Smooth muscle cell of bladder (primary cell): ENCODE data around the gene ZMIZ2. TPM values are rescaled to one million over a fixed set of nuclear protein-coding genes. Genes with fewer than 3 reads are reported as not detected.

Experiments
- total RNA-seq: library from RNA; depleted of rRNA; stranded (reverse); fragments of >200 nt; gene quantifications from 2 replicates; pipeline ENCODE4 v1.2.3, GENCODE V29; 2014

The ZMIZ2 gene, protein sequence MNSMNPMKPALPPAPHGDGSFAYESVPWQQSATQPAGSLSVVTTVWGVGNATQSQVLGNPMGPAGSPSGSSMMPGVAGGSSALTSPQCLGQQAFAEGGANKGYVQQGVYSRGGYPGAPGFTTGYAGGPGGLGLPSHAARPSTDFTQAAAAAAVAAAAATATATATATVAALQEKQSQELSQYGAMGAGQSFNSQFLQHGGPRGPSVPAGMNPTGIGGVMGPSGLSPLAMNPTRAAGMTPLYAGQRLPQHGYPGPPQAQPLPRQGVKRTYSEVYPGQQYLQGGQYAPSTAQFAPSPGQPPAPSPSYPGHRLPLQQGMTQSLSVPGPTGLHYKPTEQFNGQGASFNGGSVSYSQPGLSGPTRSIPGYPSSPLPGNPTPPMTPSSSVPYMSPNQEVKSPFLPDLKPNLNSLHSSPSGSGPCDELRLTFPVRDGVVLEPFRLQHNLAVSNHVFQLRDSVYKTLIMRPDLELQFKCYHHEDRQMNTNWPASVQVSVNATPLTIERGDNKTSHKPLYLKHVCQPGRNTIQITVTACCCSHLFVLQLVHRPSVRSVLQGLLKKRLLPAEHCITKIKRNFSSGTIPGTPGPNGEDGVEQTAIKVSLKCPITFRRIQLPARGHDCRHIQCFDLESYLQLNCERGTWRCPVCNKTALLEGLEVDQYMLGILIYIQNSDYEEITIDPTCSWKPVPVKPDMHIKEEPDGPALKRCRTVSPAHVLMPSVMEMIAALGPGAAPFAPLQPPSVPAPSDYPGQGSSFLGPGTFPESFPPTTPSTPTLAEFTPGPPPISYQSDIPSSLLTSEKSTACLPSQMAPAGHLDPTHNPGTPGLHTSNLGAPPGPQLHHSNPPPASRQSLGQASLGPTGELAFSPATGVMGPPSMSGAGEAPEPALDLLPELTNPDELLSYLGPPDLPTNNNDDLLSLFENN
- 5.3 and 6.8 TPM in 2 replicates for total RNA-seq

GRCh38 chr7:44748045-44748947, at the start of gene ZMIZ2:
Gene ZMIZ2 (plus strand): TSS chr7:44748847. CDS start chr7:44756250, 7,403 bp downstream.

DNA sequence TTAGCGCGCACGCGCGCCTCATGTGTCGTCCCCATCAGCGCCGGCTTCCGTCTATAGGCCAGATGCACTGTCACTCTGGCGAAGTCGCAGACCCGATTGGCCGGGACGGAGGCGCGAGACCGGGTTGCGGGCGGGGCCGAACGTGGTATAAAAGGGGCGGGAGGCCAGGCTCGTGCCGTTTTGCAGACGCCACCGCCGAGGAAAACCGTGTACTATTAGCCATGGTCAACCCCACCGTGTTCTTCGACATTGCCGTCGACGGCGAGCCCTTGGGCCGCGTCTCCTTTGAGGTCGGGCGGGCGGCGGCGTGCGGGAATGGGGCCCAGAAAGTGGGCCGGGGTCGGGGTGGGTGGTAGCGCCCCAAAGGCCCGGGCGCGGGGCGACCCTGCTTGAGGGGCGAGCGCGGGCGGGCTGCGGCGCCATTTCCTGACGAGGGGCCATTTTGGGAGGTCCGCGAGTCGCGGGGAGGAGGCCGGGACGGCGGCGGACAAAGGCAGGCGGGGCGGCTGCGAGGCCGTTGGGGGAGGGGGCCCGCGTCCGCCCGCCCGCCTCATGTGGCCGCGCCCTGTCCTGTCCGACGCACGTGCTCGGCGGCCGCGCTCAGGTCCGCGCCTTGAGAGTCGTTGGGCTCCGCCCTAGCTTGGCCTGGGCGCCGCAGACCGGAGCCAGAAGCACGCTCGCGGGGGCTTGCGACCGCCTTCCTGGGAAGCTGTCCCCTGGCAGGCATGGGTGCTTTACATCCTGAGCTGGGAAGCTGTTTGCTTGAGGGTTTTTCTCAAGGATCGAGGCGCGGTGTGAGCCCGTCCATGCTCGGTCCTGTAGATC, 48.1 kb downstream of the ZMIZ2 start, which contains the start of gene PPIA:
Gene PPIA, plus strand, starts transcription at position 178 of the 825 bp plus-strand sequence. Its CDS starts 44 bp downstream, at position 222.

Other genes with a start within 250 kb of the ZMIZ2 start
- 0.09 and 0.14 TPM in 2 replicates for gene NPC1L1, start 207.5 kb upstream of the ZMIZ2 start, total RNA-seq
- 38.8 and 45.3 TPM in 2 replicates for gene DDX56, start 174.9 kb upstream of the ZMIZ2 start, total RNA-seq
- gene TMED4, start 166.6 kb upstream of the ZMIZ2 start, total RNA-seq = 108 and 113 TPM in 2 replicates
- 41.8 and 49.8 TPM in 2 replicates for gene OGDH, start 142.2 kb upstream of the ZMIZ2 start, total RNA-seq
- gene PPIA, start 47.8 kb downstream of the ZMIZ2 start, total RNA-seq = 1,090 and 1,145 TPM in 2 replicates
- 186 and 193 TPM in 2 replicates for gene H2AZ2, start 99.2 kb downstream of the ZMIZ2 start, total RNA-seq
- 10.2 and 11.3 TPM in 2 replicates for gene PURB, start 136.7 kb downstream of the ZMIZ2 start, total RNA-seq
- under 0.01 and 0.09 TPM in 2 replicates for gene MYO1G, start 230.2 kb downstream of the ZMIZ2 start, total RNA-seq